Cardiac muscle cell (in vitro differentiated cells and primary cell): ENCODE data around the gene PIGN. TPM values are rescaled to one million over a fixed set of nuclear protein-coding genes. Genes with fewer than 3 reads are reported as not detected.
A peak's percentile ranks its signal among the peaks of the same experiment; 100 is the strongest.

Experiments
- DNase-seq, 2 donors: peaks; one replicate each; pipeline versions ENCODE4 v3.0.0 to v3.0.0-alpha.2; 2010 to 2017; ENCODE audit warnings: low read depth in 1 of 2, low spot score in 1 of 2
- H3K27ac ChIP-seq: fragments of 200-600 bp; sonication (generic); 2 replicates; pipeline ENCODE4 v1.5.1; 2016
- H3K27me3 ChIP-seq: fragments of 200-600 bp; sonication (generic); 2 replicates; pipeline ENCODE4 v1.6.0; 2016; ENCODE audit warnings: control low read depth
- H3K36me3 ChIP-seq: fragments of 200-600 bp; sonication (generic); 2 replicates; pipeline ENCODE4 v1.5.1; 2016; ENCODE audit warnings: control low read depth
- H3K4me1 ChIP-seq: fragments of 200-600 bp; sonication (generic); 2 replicates; pipeline ENCODE4 v1.8.1; 2017; ENCODE audit warnings: low read depth, mild to moderate bottlenecking, mixed run types
- H3K4me3 ChIP-seq: fragments of 200-600 bp; sonication (generic); 2 replicates; pipeline ENCODE4 v1.5.1; 2016; ENCODE audit warnings: mild to moderate bottlenecking
- H3K9me3 ChIP-seq: fragments of 200-600 bp; sonication (generic); 2 replicates; pipeline ENCODE4 v1.5.1; 2017; ENCODE audit warnings: low read depth, mild to moderate bottlenecking, control low read depth
- CTCF ChIP-seq: IDR thresholded peaks from 2 replicates; pipeline ENCODE4 v1.5.1; 2012; ENCODE audit warnings: low read depth, mild to moderate bottlenecking, low read length
- polyA plus RNA-seq: library from polyadenylated mRNA; unstranded; fragments of >200 nt; fragmentation: Nextera tagmentation; extraction: Ambion mirVana; gene quantifications from 2 replicates; pipeline ENCODE4 v1.2.1, GENCODE V29; 2016
- total RNA-seq: library from RNA; depleted of rRNA; stranded (reverse); fragments of >200 nt; gene quantifications from 2 replicates; pipeline ENCODE4 v1.2.3, GENCODE V29; 2016

Gene PIGN
- total and polyA plus RNA-seq, 2 experiments from 2014 or later = 18.8 to 20.8 TPM

GRCh38 chr18:62011416-62011815 is 175.4 kb downstream of the PIGN start:
- no peaks in the 10 kb centered on the region for H3K27me3 ChIP-seq

GRCh38 chr18:62009521-62009920 is 177.3 kb downstream of the PIGN start:
- Histone ChIP-seq H3K4me1 (peaks cover 3% of the 10 kb centered on the region), H3K4me3 (no peak overlapping the region), H3K27me3 (no peaks in the 10 kb centered on the region), H3K27ac (no peak overlapping the region), H3K9me3 (no peaks in the 10 kb centered on the region), H3K36me3 (no peaks in the 10 kb centered on the region)
- DNase-seq = no peak
- TF ChIP-seq CTCF = no peak

More at GRCh38 chr18:62011416-62011815, 175.4 kb downstream of the PIGN start:
- no peak for TF ChIP-seq CTCF
- no peak for DNase-seq
- Histone ChIP-seq H3K27ac (no peak overlapping the region), H3K36me3 (no peaks in the 10 kb centered on the region), H3K4me1 (peaks cover 3% of the 10 kb centered on the region), H3K9me3 (no peaks in the 10 kb centered on the region), H3K4me3 (no peak overlapping the region)

- no peak overlapping the region for H3K27ac ChIP-seq
- no peaks in the 10 kb centered on the region for H3K9me3 ChIP-seq
- no peak overlapping the region for H3K4me3 ChIP-seq
- H3K4me1 ChIP-seq = no peaks in the 10 kb centered on the region
- no peak for DNase-seq
- no peaks in the 10 kb centered on the region for H3K36me3 ChIP-seq
- no peaks in the 10 kb centered on the region for H3K27me3 ChIP-seq
- no peak for TF ChIP-seq CTCF
Measured at GRCh38 chr18:62001396-62001795, 185.5 kb downstream of the PIGN start.

GRCh38 chr18:61998957-61999356 is 187.9 kb downstream of the PIGN start:
- no peaks in the 10 kb centered on the region for H3K4me1 ChIP-seq
- TF ChIP-seq CTCF = no peak
- H3K36me3 ChIP-seq = no peaks in the 10 kb centered on the region
- DNase-seq = peak in 1 of 2 donors; percentile 71
- H3K9me3 ChIP-seq = no peaks in the 10 kb centered on the region
- H3K27me3 ChIP-seq = no peaks in the 10 kb centered on the region
- H3K4me3 ChIP-seq = no peak overlapping the region
- no peak overlapping the region for H3K27ac ChIP-seq

DNA sequence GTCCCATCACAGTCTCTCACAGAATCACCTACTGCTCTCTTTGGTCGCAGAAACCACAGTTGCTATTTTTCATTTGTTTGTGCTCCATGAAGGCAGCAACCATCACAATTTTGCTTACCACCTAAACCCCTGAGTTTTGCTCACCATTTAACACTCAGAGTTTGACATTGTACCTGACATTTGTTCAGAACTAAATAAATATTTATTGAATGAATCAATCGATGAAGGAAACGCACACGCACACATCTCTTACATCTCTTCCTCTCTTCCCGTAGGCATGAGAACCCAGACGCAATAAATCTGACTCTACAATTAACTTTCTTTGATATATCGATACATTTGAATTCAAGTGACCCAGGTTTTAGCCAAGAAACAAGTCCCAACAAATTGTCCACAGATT is 188.5 kb downstream of the PIGN start:
- Histone ChIP-seq H3K4me1 (no peaks in the 10 kb centered on the region), H3K9me3 (no peaks in the 10 kb centered on the region), H3K4me3 (no peak overlapping the region), H3K27ac (no peak overlapping the region), H3K27me3 (no peaks in the 10 kb centered on the region), H3K36me3 (no peaks in the 10 kb centered on the region)
- TF ChIP-seq CTCF = no peak
- DNase-seq = no peak

DNA sequence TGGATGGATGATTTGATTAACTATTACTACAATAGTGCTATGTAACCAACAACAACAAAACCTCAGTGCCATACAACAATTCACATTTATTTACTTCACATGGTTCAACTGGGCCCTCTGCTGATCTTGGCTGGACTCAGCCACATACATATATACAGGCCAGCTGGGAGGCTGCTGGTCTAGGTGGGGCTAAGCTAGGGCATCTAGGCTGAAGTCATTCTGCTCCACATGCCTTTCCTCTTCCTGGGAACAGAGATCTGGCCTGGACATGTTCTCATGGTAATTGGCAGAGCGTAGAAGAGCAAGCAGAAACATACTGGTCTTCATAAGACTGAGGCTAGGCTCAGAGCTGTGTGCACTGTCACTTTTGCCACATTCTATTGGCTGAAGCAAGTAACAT is 191.2 kb downstream of the PIGN start:
- Histone ChIP-seq H3K9me3 (no peaks in the 10 kb centered on the region), H3K4me1 (peaks cover 10% of the 10 kb centered on the region), H3K27me3 (no peaks in the 10 kb centered on the region), H3K36me3 (no peaks in the 10 kb centered on the region), H3K4me3 (no peak overlapping the region), H3K27ac (no peak overlapping the region)
- DNase-seq = no peak
- no peak for TF ChIP-seq CTCF
